A673 (cell line): ENCODE data around the gene ARHGAP26. TPM values are rescaled to one million over a fixed set of nuclear protein-coding genes. Genes with fewer than 3 reads are reported as not detected.

Experiments used
- BruUV-seq: library from RNA; stranded (reverse); fragments of 400-500 nt; replicated peaks from 2 replicates; lab custom pipeline; 2021; lab: Mats Ljungman, UMichigan
- CTCF ChIA-PET: fragments of 300-600 bp; sonication (Branson Sonifier 250); formaldehyde crosslinking; loops from one replicate; lab custom pipeline; 2022; ENCODE audit warnings: antibody characterized with exemption; lab: Charles Lee
- POLR2A ChIA-PET: fragments of 300-600 bp; sonication (Branson Sonifier 250); formaldehyde crosslinking; loops from one replicate; lab custom pipeline; 2022; ENCODE audit warnings: antibody characterized with exemption; ENCODE audit not compliant: low non-redundant PET; lab: Charles Lee
- DNase-seq: peaks from one replicate; pipeline ENCODE4 v3.0.0-alpha.2; 2015; ENCODE audit warnings: low spot score
- H3K27ac ChIP-seq: fragments of 200-600 bp; sonication (generic); 2 replicates; pipeline ENCODE4 v1.5.1; 2016; ENCODE audit warnings: mixed run types, low read depth, mild to moderate bottlenecking, mixed read lengths, antibody characterized with exemption, low read length; ENCODE audit not compliant: poor library complexity, severe bottlenecking
- H3K27me3 ChIP-seq: fragments of 200-600 bp; sonication (generic); replicated peaks from 2 replicates; pipeline ENCODE4 v1.6.1; 2017; ENCODE audit warnings: mixed run types, low read depth, mild to moderate bottlenecking, mixed read lengths, antibody characterized with exemption, low read length; ENCODE audit not compliant: insufficient read depth, poor library complexity
- H3K36me3 ChIP-seq: fragments of 200-600 bp; sonication (generic); 2 replicates; pipeline ENCODE4 v1.6.1; 2016; ENCODE audit warnings: mixed run types, mild to moderate bottlenecking, mixed read lengths, antibody characterized with exemption, low read length; ENCODE audit not compliant: insufficient read depth, poor library complexity, severe bottlenecking
- H3K4me1 ChIP-seq: fragments of 200-600 bp; sonication (generic); 2 replicates; pipeline ENCODE4 v1.6.1; 2017; ENCODE audit warnings: mixed run types, mild to moderate bottlenecking, mixed read lengths, antibody characterized with exemption, low read length; ENCODE audit not compliant: insufficient read depth, poor library complexity, severe bottlenecking
- H3K4me3 ChIP-seq: fragments of 200-600 bp; sonication (generic); 2 replicates; pipeline ENCODE4 v1.5.1; 2016; ENCODE audit warnings: low read depth, mixed run types, mild to moderate bottlenecking, mixed read lengths, low read length; ENCODE audit not compliant: poor library complexity, severe bottlenecking
- H3K9me3 ChIP-seq: fragments of 200-600 bp; sonication (generic); 2 replicates; pipeline ENCODE4 v1.6.1; 2016; ENCODE audit warnings: mixed run types, low read depth, mild to moderate bottlenecking, mixed read lengths, antibody characterized with exemption, low read length; ENCODE audit not compliant: poor library complexity, severe bottlenecking
- CTCF ChIP-seq: fragments of 300-800, 200-600 bp; sonication (generic); conservative IDR thresholded peaks from 2 replicates; pipeline ENCODE4 v1.5.1; 2017; ENCODE audit warnings: low read depth, mild to moderate bottlenecking, antibody characterized with exemption, low read length, moderate library complexity, mixed read lengths
- EZH2 ChIP-seq: fragments of 200-600 bp; sonication (generic); IDR thresholded peaks from 2 replicates; pipeline ENCODE4 v1.6.1; 2017; ENCODE audit warnings: borderline replicate concordance, low read depth, mild to moderate bottlenecking, mixed read lengths, antibody characterized with exemption, low read length; ENCODE audit not compliant: poor library complexity, severe bottlenecking
- intact Hi-C: fragments of 100-400 bp; cut with micrococcal nuclease; formaldehyde crosslinking; loops from one replicate; pipeline ENCODE4 v1.10.0; 2022; ENCODE audit not compliant: unreplicated experiment
- total RNA-seq: library from RNA; stranded (reverse); gene quantifications from 2 replicates; pipeline ENCODE4 v1.2.3, GENCODE V29; 2021

ARHGAP26 gene
- total RNA-seq, 1 experiment from 2014 or later: 25.5 TPM

GRCh38 chr5:143233031-143233430 is 462.9 kb downstream of the ARHGAP26 start:
- Histone ChIP-seq H3K27me3 (no peaks in the 10 kb centered on the region), H3K36me3 (no peaks in the 10 kb centered on the region), H3K9me3 (no peaks in the 10 kb centered on the region), H3K4me3 (no peak overlapping the region), H3K4me1 (no peaks in the 10 kb centered on the region), H3K27ac (no peak overlapping the region)
- no TSS peak for BruUV-seq
- POLR2A ChIA-PET: no interaction called here
- intact Hi-C loops: no loop called here
- no peak for TF ChIP-seq EZH2
- TF ChIP-seq CTCF: no peak
- no peak for DNase-seq
- CTCF ChIA-PET: no interaction called here

- POLR2A ChIA-PET: no interaction called here
- Histone ChIP-seq H3K4me3 (no peak overlapping the region), H3K36me3 (no peaks in the 10 kb centered on the region), H3K27ac (no peak overlapping the region), H3K9me3 (no peaks in the 10 kb centered on the region), H3K4me1 (no peaks in the 10 kb centered on the region), H3K27me3 (no peaks in the 10 kb centered on the region)
- no TSS peak for BruUV-seq
- DNase-seq: no peak
- TF ChIP-seq CTCF (no peak), EZH2 (no peak)
- intact Hi-C loops: no loop called here
- CTCF ChIA-PET: no interaction called here
Observed at GRCh38 chr5:143234162-143234842, 464.1 kb downstream of the ARHGAP26 start.

GRCh38 chr5:143235423-143235822 is 465.2 kb downstream of the ARHGAP26 start:
- no peaks in the 10 kb centered on the region for H3K36me3 ChIP-seq
- H3K27me3 ChIP-seq: no peaks in the 10 kb centered on the region
- no peaks in the 10 kb centered on the region for H3K4me1 ChIP-seq
- intact Hi-C loops: no loop called here
- no peak for DNase-seq
- H3K4me3 ChIP-seq: no peak overlapping the region
- TF ChIP-seq CTCF (no peak), EZH2 (no peak)
- BruUV-seq: no TSS peak
- ChIA-PET CTCF (no interaction called here), POLR2A (no interaction called here)
- H3K27ac ChIP-seq: no peak overlapping the region
- no peaks in the 10 kb centered on the region for H3K9me3 ChIP-seq
